Neuronal stem cell (in vitro differentiated cells): ENCODE measurements around the gene KYNU.

Experiments
- DNase-seq: peaks from one replicate; pipeline ENCODE4 v3.0.0-alpha.2; 2013; ENCODE audit warnings: low spot score
- H2AFZ ChIP-seq: one replicate; pipeline ENCODE4 v1.6.1; 2013; ENCODE audit warnings: mild to moderate bottlenecking, low read length, inconsistent platforms
- H2AK5ac ChIP-seq: 2 replicates; pipeline ENCODE4 v1.6.1; 2013; ENCODE audit warnings: low read depth, mild to moderate bottlenecking, inconsistent platforms, low read length, moderate library complexity, mixed read lengths
- H2BK120ac ChIP-seq: 2 replicates; pipeline ENCODE4 v1.6.1; 2013; ENCODE audit warnings: low read depth, mild to moderate bottlenecking, inconsistent platforms, low read length, moderate library complexity, mixed read lengths
- H2BK12ac ChIP-seq: one replicate; pipeline ENCODE4 v1.6.1; 2013; ENCODE audit warnings: low read length, inconsistent platforms
- H2BK15ac ChIP-seq: 2 replicates; pipeline ENCODE4 v1.6.1; 2013; ENCODE audit warnings: mild to moderate bottlenecking, low read length, inconsistent platforms, mixed read lengths
- H2BK5ac ChIP-seq: one replicate; pipeline ENCODE4 v1.6.1; 2013; ENCODE audit warnings: inconsistent platforms, mild to moderate bottlenecking, low read length, moderate library complexity
- H3K14ac ChIP-seq: one replicate; pipeline ENCODE4 v1.6.1; 2013; ENCODE audit warnings: low read length, inconsistent platforms
- H3K18ac ChIP-seq: 2 replicates; pipeline ENCODE4 v1.6.1; 2013; ENCODE audit warnings: low read length, inconsistent platforms
- H3K23ac ChIP-seq: 2 replicates; pipeline ENCODE4 v1.6.1; 2013; ENCODE audit warnings: low read depth, mild to moderate bottlenecking, mixed read lengths, low read length, inconsistent platforms; ENCODE audit not compliant: poor library complexity
- H3K27ac ChIP-seq: replicated peaks from 3 replicates; pipeline ENCODE4 v1.5.1; 2013; ENCODE audit warnings: low read length, inconsistent platforms
- H3K27me3 ChIP-seq, 3 experiments: 2 replicates each; pipeline ENCODE4 v1.6.1; 2013; ENCODE audit warnings: low read length in 3 of 3, mild to moderate bottlenecking in 2 of 3, inconsistent platforms in 1 of 3, low read depth in 1 of 3, mixed read lengths in 1 of 3, moderate library complexity in 1 of 3; ENCODE audit not compliant: control insufficient read depth in 3 of 3, insufficient read depth in 3 of 3
- H3K36me3 ChIP-seq, 2 donors: replicated peaks in 1 of 2; 2 replicates each; pipeline ENCODE4 v1.6.1; 2013; ENCODE audit warnings: low read length in 2 of 2; ENCODE audit not compliant: control insufficient read depth in 2 of 2, insufficient read depth in 2 of 2
- H3K4ac ChIP-seq: 2 replicates; pipeline ENCODE4 v1.6.1; 2013; ENCODE audit warnings: inconsistent platforms, mild to moderate bottlenecking, low read length, moderate library complexity
- H3K4me1 ChIP-seq, 2 donors: 1 replicate in 1 of 2; 2 replicates in 1 of 2; pipeline ENCODE4 v1.6.1; 2013; ENCODE audit warnings: low read length in 2 of 2, low read depth in 1 of 2; ENCODE audit not compliant: control insufficient read depth in 2 of 2, insufficient read depth in 1 of 2
- H3K4me2 ChIP-seq: one replicate; pipeline ENCODE4 v1.6.1; 2013; ENCODE audit warnings: mild to moderate bottlenecking, low read length, inconsistent platforms; ENCODE audit not compliant: insufficient read depth, poor library complexity, severe bottlenecking
- H3K4me3 ChIP-seq, 2 donors: 2 replicates each; pipeline ENCODE4 v1.5.1; 2013; ENCODE audit warnings: low read length in 2 of 2, mild to moderate bottlenecking in 2 of 2, inconsistent platforms in 1 of 2, moderate library complexity in 1 of 2
- H3K79me1 ChIP-seq: one replicate; pipeline ENCODE4 v1.6.1; 2013; ENCODE audit warnings: low read depth, mild to moderate bottlenecking, inconsistent platforms, low read length, moderate library complexity
- H3K9ac ChIP-seq: one replicate; pipeline ENCODE4 v1.6.1; 2013; ENCODE audit warnings: mild to moderate bottlenecking, low read depth, low read length, inconsistent platforms; ENCODE audit not compliant: poor library complexity
- H3K9me3 ChIP-seq, 2 donors: replicated peaks in 1 of 2; 2 replicates each; pipeline versions ENCODE3 to v1.6.1; 2013; ENCODE audit warnings: low read length in 2 of 2, mild to moderate bottlenecking in 2 of 2, inconsistent platforms in 1 of 2, low read depth in 1 of 2, mixed read lengths in 1 of 2, moderate library complexity in 1 of 2; ENCODE audit not compliant: control insufficient read depth in 2 of 2, insufficient read depth in 1 of 2
- H4K8ac ChIP-seq: one replicate; pipeline ENCODE4 v1.6.1; 2013; ENCODE audit warnings: low read depth, mild to moderate bottlenecking, inconsistent platforms, low read length, moderate library complexity
- H4K91ac ChIP-seq: one replicate; pipeline ENCODE4 v1.6.1; 2013; ENCODE audit warnings: low read length, low read depth, mild to moderate bottlenecking, inconsistent platforms; ENCODE audit not compliant: poor library complexity
- WGBS, 2 donors: extraction: QIAGEN DNeasy Blood & Tissue Kit; methylation state at CpG; one replicate each; pipeline ENCODE4 v1.1.7; 2013; ENCODE audit warnings: missing lambda C conversion rate in 2 of 2, mixed read lengths in 1 of 2; ENCODE audit not compliant: insufficient read length in 2 of 2, insufficient replicate concordance in 1 of 2; ENCODE audit errors: extremely low coverage in 2 of 2; 5-methylcytosine and 5-hydroxymethylcytosine counted together

KYNU gene

GRCh38 chr2:142989273-142990204 is 112.1 kb downstream of the KYNU start:
- H3K79me1 ChIP-seq = no peaks in the 10 kb centered on the region
- H2BK120ac ChIP-seq = no peak overlapping the region
- no CpG with 5 or more reads among the region's 5 CpGs for WGBS, 2 donors
- peak overlapping the region; percentile 70 for H2AFZ ChIP-seq
- no peaks in the 10 kb centered on the region for H3K36me3 ChIP-seq
- no peak overlapping the region for H3K4ac ChIP-seq
- H3K4me1 ChIP-seq = no peaks in the 10 kb centered on the region
- H3K4me2 ChIP-seq = no peak overlapping the region
- no peak overlapping the region for H3K27ac ChIP-seq
- H3K4me3 ChIP-seq = no peak overlapping the region
- H2BK5ac ChIP-seq = no peak overlapping the region
- no peaks in the 10 kb centered on the region for H3K27me3 ChIP-seq
- no peak overlapping the region for H2BK12ac ChIP-seq
- H3K9ac ChIP-seq = no peak overlapping the region
- H3K23ac ChIP-seq = no peak overlapping the region
- H3K18ac ChIP-seq = no peak overlapping the region
- no peak overlapping the region for H2BK15ac ChIP-seq
- H2AK5ac ChIP-seq = no peak overlapping the region
- H3K9me3 ChIP-seq = no peaks in the 10 kb centered on the region
- no peak for DNase-seq
- no peak overlapping the region for H3K14ac ChIP-seq
- no peak overlapping the region for H4K8ac ChIP-seq
- no peak overlapping the region for H4K91ac ChIP-seq

GRCh38 chr2:142991295-142991694 is 113.8 kb downstream of the KYNU start:
- H3K79me1 ChIP-seq = no peaks in the 10 kb centered on the region
- no peak for DNase-seq
- no peak overlapping the region for H2BK120ac ChIP-seq
- no peak overlapping the region for H4K91ac ChIP-seq
- H3K4ac ChIP-seq = no peak overlapping the region
- H3K9ac ChIP-seq = no peak overlapping the region
- no peaks in the 10 kb centered on the region for H3K9me3 ChIP-seq
- no peak overlapping the region for H2AK5ac ChIP-seq
- no peaks in the 10 kb centered on the region for H3K4me1 ChIP-seq
- H3K4me2 ChIP-seq = no peak overlapping the region
- H3K14ac ChIP-seq = no peak overlapping the region
- no CpG with 5 or more reads among the region's 3 CpGs for WGBS, 2 donors
- no peak overlapping the region for H2BK12ac ChIP-seq
- no peak overlapping the region for H2BK5ac ChIP-seq
- H3K27ac ChIP-seq = no peak overlapping the region
- H3K4me3 ChIP-seq = no peak overlapping the region
- H3K36me3 ChIP-seq = no peaks in the 10 kb centered on the region
- H2AFZ ChIP-seq = no peak overlapping the region
- no peak overlapping the region for H3K18ac ChIP-seq
- no peak overlapping the region for H4K8ac ChIP-seq
- H3K23ac ChIP-seq = no peak overlapping the region
- no peaks in the 10 kb centered on the region for H3K27me3 ChIP-seq
- H2BK15ac ChIP-seq = no peak overlapping the region

DNA sequence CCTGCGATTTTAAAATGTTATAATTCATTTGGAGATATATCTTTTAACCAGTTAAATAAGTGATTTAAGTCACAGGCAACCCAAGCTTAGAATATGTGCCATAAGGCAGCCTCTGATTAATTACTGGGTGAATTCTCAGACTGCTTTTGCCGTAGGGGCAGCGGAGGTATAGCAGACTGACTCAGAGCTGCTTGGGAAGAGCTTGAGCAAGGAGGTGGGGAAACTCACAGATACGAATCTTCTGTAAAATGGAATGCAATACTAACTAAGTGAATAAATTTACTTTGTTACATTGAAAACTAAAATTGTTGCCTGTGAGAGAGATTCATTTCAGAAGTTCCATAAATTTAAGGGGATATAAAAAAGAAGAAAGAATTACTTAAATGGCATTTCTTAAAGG is 115.4 kb downstream of the KYNU start:
- Histone ChIP-seq H3K36me3 (no peaks in the 10 kb centered on the region), H3K9ac (no peak overlapping the region), H3K27ac (no peak overlapping the region), H3K18ac (no peak overlapping the region), H3K9me3 (no peaks in the 10 kb centered on the region), H3K4me1 (no peaks in the 10 kb centered on the region), H3K23ac (no peak overlapping the region), H2BK15ac (no peak overlapping the region), H3K27me3 (no peaks in the 10 kb centered on the region), H2AK5ac (no peak overlapping the region), H2BK120ac (no peak overlapping the region), H3K14ac (no peak overlapping the region), H2AFZ (no peak overlapping the region), H3K4ac (no peak overlapping the region), H3K4me3 (no peak overlapping the region), H3K4me2 (no peak overlapping the region), H4K91ac (no peak overlapping the region), H4K8ac (no peak overlapping the region), H3K79me1 (no peaks in the 10 kb centered on the region), H2BK12ac (no peak overlapping the region), H2BK5ac (no peak overlapping the region)
- no CpG with 5 or more reads among the region's 4 CpGs for WGBS, 2 donors
- no peak for DNase-seq

GRCh38 chr2:142993771-142994170 is 116.3 kb downstream of the KYNU start:
- Histone ChIP-seq H3K4me1 (no peaks in the 10 kb centered on the region), H2AK5ac (no peak overlapping the region), H3K27ac (no peak overlapping the region), H3K4ac (no peak overlapping the region), H2BK12ac (no peak overlapping the region), H2BK15ac (no peak overlapping the region), H2BK5ac (no peak overlapping the region), H3K4me3 (no peak overlapping the region), H3K36me3 (no peaks in the 10 kb centered on the region), H2AFZ (no peak overlapping the region), H3K23ac (no peak overlapping the region), H3K14ac (no peak overlapping the region), H3K27me3 (no peaks in the 10 kb centered on the region), H3K18ac (no peak overlapping the region), H3K4me2 (no peak overlapping the region), H3K9ac (no peak overlapping the region), H4K91ac (no peak overlapping the region), H3K9me3 (no peaks in the 10 kb centered on the region), H2BK120ac (no peak overlapping the region), H4K8ac (no peak overlapping the region), H3K79me1 (no peaks in the 10 kb centered on the region)
- no CpG with 5 or more reads among the region's 2 CpGs for WGBS, 2 donors
- DNase-seq = no peak
